Measurements from ENCODE around the gene MAD2L1BP.

MAD2L1BP gene

GRCh38 chr6:43667245-43668150 is 31.9 kb downstream of the MAD2L1BP start:
- DNase-seq (ENCODE audit: low read depth) = peak; percentile 55
- peak; percentile 94 for TF ChIP-seq CTCF (conservative IDR thresholded peaks at IDR 0.05; ENCODE audit: low read length)
- H3K4me3 ChIP-seq (ENCODE audit: low read length) = no peak overlapping the region

GRCh38 chr6:43668151-43669028 is 32.8 kb downstream of the MAD2L1BP start:
- no peak overlapping the region for H3K4me3 ChIP-seq (ENCODE audit: low read length)
- DNase-seq (ENCODE audit: low read depth) = peak; percentile 55

GRCh38 chr6:43669050-43669921 is 33.6 kb downstream of the MAD2L1BP start:
- DNase-seq (ENCODE audit: low read depth) = peak; percentile 64
- TF ChIP-seq CTCF (conservative IDR thresholded peaks at IDR 0.05; ENCODE audit: low read length) = 0 out of 2 replicates have a peak, but pooled peaks have one; percentile 3
- no peak overlapping the region for H3K4me3 ChIP-seq (ENCODE audit: low read length)

More at GRCh38 chr6:43668151-43669028, 32.8 kb downstream of the MAD2L1BP start:
- TF ChIP-seq CTCF (conservative IDR thresholded peaks at IDR 0.05; ENCODE audit: low read length) = peak; percentile 57

- H3K4me3 ChIP-seq (ENCODE audit: low read length) = no peak overlapping the region
- DNase-seq (ENCODE audit: low read depth) = no peak
- TF ChIP-seq CTCF (conservative IDR thresholded peaks at IDR 0.05; ENCODE audit: low read length) = no peak
Measured at GRCh38 chr6:43669922-43670622, 34.4 kb downstream of the MAD2L1BP start.

GRCh38 chr6:43670623-43670986 is 35.0 kb downstream of the MAD2L1BP start:
- H3K4me3 ChIP-seq (ENCODE audit: low read length) = no peak overlapping the region
- TF ChIP-seq CTCF (conservative IDR thresholded peaks at IDR 0.05; ENCODE audit: low read length) = no peak
- DNase-seq (ENCODE audit: low read depth) = no peak
